CD8-positive, alpha-beta memory T cell (primary cell): ENCODE data around the gene SNX15. TPM values are rescaled to one million over a fixed set of nuclear protein-coding genes. Genes with fewer than 3 reads are reported as not detected.

Source experiments
- CTCF ChIA-PET: fragments of 350-600 bp; sonication (Branson Sonifier 250); formaldehyde crosslinking; loops from one replicate; lab custom pipeline; 2021; ENCODE audit warnings: antibody characterized with exemption; lab: Charles Lee
- POLR2A ChIA-PET: fragments of 350-600 bp; sonication (Branson Sonifier 250); formaldehyde crosslinking; loops from one replicate; lab custom pipeline; 2021; ENCODE audit warnings: antibody characterized with exemption; lab: Charles Lee
- DNase-seq, 5 donors: peaks; one replicate each; pipeline versions ENCODE4 v3.0.0 to v3.0.0-alpha.2; 2020 to 2022; ENCODE audit warnings: mixed read lengths in 1 of 5
- H3K27ac ChIP-seq: one replicate; pipeline ENCODE4 v1.7.0; 2013; ENCODE audit warnings: low read depth, mild to moderate bottlenecking, low read length, moderate library complexity
- H3K27me3 ChIP-seq: 2 replicates; pipeline ENCODE4 v1.7.0; 2013; ENCODE audit warnings: low read length, mild to moderate bottlenecking; ENCODE audit not compliant: insufficient read depth, poor library complexity, severe bottlenecking
- H3K36me3 ChIP-seq: 2 replicates; pipeline ENCODE4 v1.7.0; 2013; ENCODE audit warnings: mild to moderate bottlenecking, low read length, moderate library complexity; ENCODE audit not compliant: insufficient read depth
- H3K4me1 ChIP-seq: 2 replicates; pipeline ENCODE4 v1.7.0; 2013; ENCODE audit warnings: mild to moderate bottlenecking, low read length, moderate library complexity; ENCODE audit not compliant: insufficient read depth
- H3K4me3 ChIP-seq: 2 replicates; pipeline ENCODE4 v1.7.0; 2013; ENCODE audit warnings: mild to moderate bottlenecking, low read length
- H3K9me3 ChIP-seq: 2 replicates; pipeline ENCODE4 v1.7.0; 2013; ENCODE audit warnings: mild to moderate bottlenecking, low read length
- H3K27ac Mint-ChIP-seq, 8 donors: one replicate each; pipeline ENCODE4 v1.8.0; 2020 to 2021; ENCODE audit warnings: mixed read lengths in 8 of 8, mild to moderate bottlenecking in 6 of 8, inconsistent platforms in 3 of 8, moderate library complexity in 3 of 8
- H3K27me3 Mint-ChIP-seq, 2 donors: one replicate each; pipeline ENCODE4 v1.8.0; 2020 to 2021; ENCODE audit warnings: mixed read lengths in 2 of 2, mild to moderate bottlenecking in 1 of 2, moderate library complexity in 1 of 2
- H3K36me3 Mint-ChIP-seq, 3 donors: one replicate each; pipeline ENCODE4 v1.8.0; 2020 to 2021; ENCODE audit warnings: mixed read lengths in 3 of 3, inconsistent platforms in 1 of 3, mild to moderate bottlenecking in 1 of 3
- H3K4me1 Mint-ChIP-seq, 3 donors: one replicate each; pipeline ENCODE4 v1.8.0; 2020 to 2021; ENCODE audit warnings: mixed read lengths in 3 of 3, inconsistent platforms in 1 of 3, mild to moderate bottlenecking in 1 of 3
- H3K4me3 Mint-ChIP-seq, 7 donors: one replicate each; pipeline ENCODE4 v1.8.0; 2020 to 2021; ENCODE audit warnings: mixed read lengths in 7 of 7, mild to moderate bottlenecking in 6 of 7, moderate library complexity in 4 of 7, inconsistent platforms in 2 of 7
- H3K9me3 Mint-ChIP-seq, 5 donors: one replicate each; pipeline ENCODE4 v1.8.0; 2020 to 2022; ENCODE audit warnings: mixed read lengths in 5 of 5, mild to moderate bottlenecking in 3 of 5, moderate library complexity in 2 of 5, inconsistent platforms in 1 of 5
- polyA plus RNA-seq: library from polyadenylated mRNA; unstranded; fragments of 300-500 nt; fragmentation: Illumina TruSeq; gene quantifications from one replicate; pipeline ENCODE4 v1.2.3, GENCODE V29; 2021
- total RNA-seq, 2 experiments: library from RNA; stranded (reverse); gene quantifications; one replicate each; pipeline ENCODE4 v1.2.3, GENCODE V29; 2021

The SNX15 gene
- total and polyA plus RNA-seq, 3 experiments from 2014 or later = 16.4 to 21.6 (median 18.3) TPM

- peaks cover 29% of the 10 kb centered on the region for H3K4me1 ChIP-seq
- POLR2A ChIA-PET = no interaction called here
- no peak for DNase-seq
- CTCF ChIA-PET = interaction anchor here (1.1 to 2.4 kb wide), 4 partner anchors 16 to 70 kb away, joined by 3 to 13 read pairs (median 4); partner anchors contain the start of genes FAU, MRPL49 and TM7SF2
- Mint-ChIP-seq H3K4me3 (peak overlapping the region; percentile 91 to 96 (median 92)), H3K9me3 (no peaks in the 10 kb centered on the region), H3K4me1 (peaks cover 23 to 36% (median 31%) of the 10 kb centered on the region in 3 donors), H3K27ac (peak overlapping the region; percentile 96 to 99 (median 97)), H3K27me3 (peaks cover 0 to 2% of the 10 kb centered on the region in 2 donors), H3K36me3 (peaks cover 4 to 40% (median 5%) of the 10 kb centered on the region in 3 donors)
- peak overlapping the region; percentile 91 for H3K27ac ChIP-seq
- H3K9me3 ChIP-seq = no peaks in the 10 kb centered on the region
- H3K27me3 ChIP-seq = no peaks in the 10 kb centered on the region
- peaks cover 13% of the 10 kb centered on the region for H3K36me3 ChIP-seq
- peak overlapping the region; percentile 86 for H3K4me3 ChIP-seq
Observed at GRCh38 chr11:65083134-65083833, 56.0 kb downstream of the SNX15 start.

GRCh38 chr11:65083834-65084597 is 56.8 kb downstream of the SNX15 start, which contains the start of the genes CDCA5 and ZFPL1:
Gene CDCA5 (minus strand): TSS chr11:65084040. CDS start chr11:65083978, 62 bp downstream.
Gene ZFPL1 (plus strand): TSS chr11:65084222. CDS start chr11:65084699, 477 bp downstream.
- Mint-ChIP-seq H3K4me3 (peak within 1 kb of the TSS; percentile 91 to 96 (median 92)), H3K4me1 (peaks cover 23 to 32% (median 28%) of the 10 kb centered on the region in 3 donors)
- CTCF ChIA-PET = interaction anchor here (1.7 to 2.4 kb wide), 2 partner anchors 27 to 38 kb away, joined by 5 to 13 read pairs; partner anchors contain the start of genes FAU, MRPL49 and TM7SF2

GRCh38 chr11:65084598-65085375 is 57.5 kb downstream of the SNX15 start:
- peaks cover 4 to 55% (median 11%) of the 10 kb centered on the region in 3 donors for H3K36me3 Mint-ChIP-seq

More at GRCh38 chr11:65083834-65084597, 56.8 kb downstream of the SNX15 start, which contains the start of the genes CDCA5 and ZFPL1:
- Histone ChIP-seq H3K4me1 (peaks cover 26% of the 10 kb centered on the region), H3K36me3 (peaks cover 13% of the 10 kb centered on the region), H3K27ac (peak within 1 kb of the TSS; percentile 91), H3K9me3 (no peaks in the 10 kb centered on the region), H3K4me3 (peak within 1 kb of the TSS; percentile 86), H3K27me3 (no peaks in the 10 kb centered on the region)
- Mint-ChIP-seq H3K36me3 (peaks cover 4 to 47% (median 11%) of the 10 kb centered on the region in 3 donors), H3K9me3 (no peaks in the 10 kb centered on the region), H3K27me3 (peaks cover 0 to 2% of the 10 kb centered on the region in 2 donors), H3K27ac (peak within 1 kb of the TSS; percentile 96 to 99 (median 97))
- DNase-seq = peak; percentile 93 to 97 (median 96)
- POLR2A ChIA-PET = no interaction called here

GRCh38 chr11:65085446-65085845 is 58.2 kb downstream of the SNX15 start:
- Histone ChIP-seq H3K9me3 (no peaks in the 10 kb centered on the region), H3K36me3 (peaks cover 13% of the 10 kb centered on the region), H3K27me3 (no peaks in the 10 kb centered on the region), H3K4me3 (no peak overlapping the region), H3K27ac (no peak overlapping the region), H3K4me1 (peaks cover 26% of the 10 kb centered on the region)
- peaks cover 23 to 32% (median 28%) of the 10 kb centered on the region in 3 donors for H3K4me1 Mint-ChIP-seq
- POLR2A ChIA-PET = interaction anchor here (0.8 to 1.4 kb wide), 2 partner anchors 32 to 37 kb away, joined by 3 to 6 read pairs; partner anchors contain the start of genes FAU, MRPL49 and ZNHIT2
- no peaks in the 10 kb centered on the region for H3K9me3 Mint-ChIP-seq
- peaks cover 0 to 2% of the 10 kb centered on the region in 2 donors for H3K27me3 Mint-ChIP-seq
- CTCF ChIA-PET = interaction anchor here (0.7 to 2.0 kb wide), 5 partner anchors 12 to 71 kb away, joined by 4 to 7 read pairs (median 5); partner anchors contain the start of genes ARL2, FAU, MRPL49 and SNX15
- H3K4me3 Mint-ChIP-seq = peak overlapping the region; percentile 91 to 96 (median 92)
- DNase-seq = no peak
- peak overlapping the region; percentile 4 to 99 (median 97) for H3K27ac Mint-ChIP-seq
- H3K36me3 Mint-ChIP-seq = peaks cover 4 to 55% (median 11%) of the 10 kb centered on the region in 3 donors

More at GRCh38 chr11:65084598-65085375, 57.5 kb downstream of the SNX15 start:
- ChIA-PET CTCF (interaction anchor here (0.7 to 2.0 kb wide), 5 partner anchors 12 to 71 kb away, joined by 4 to 7 read pairs (median 5); partner anchors contain the start of genes ARL2, FAU, MRPL49 and SNX15), POLR2A (interaction anchor here (0.8 to 1.4 kb wide), 2 partner anchors 33 to 37 kb away, joined by 3 to 6 read pairs; partner anchors contain the start of genes FAU, MRPL49 and ZNHIT2)
- Mint-ChIP-seq H3K4me1 (peaks cover 23 to 32% (median 28%) of the 10 kb centered on the region in 3 donors), H3K27ac (peak overlapping the region; percentile 96 to 99 (median 97)), H3K9me3 (no peaks in the 10 kb centered on the region), H3K27me3 (peaks cover 0 to 2% of the 10 kb centered on the region in 2 donors), H3K4me3 (peak overlapping the region; percentile 91 to 96 (median 92))
- H3K4me3 ChIP-seq = peak overlapping the region; percentile 86
- H3K9me3 ChIP-seq = no peaks in the 10 kb centered on the region
- no peaks in the 10 kb centered on the region for H3K27me3 ChIP-seq
- peaks cover 26% of the 10 kb centered on the region for H3K4me1 ChIP-seq
- no peak for DNase-seq
- H3K27ac ChIP-seq = peak overlapping the region; percentile 91
- H3K36me3 ChIP-seq = peaks cover 13% of the 10 kb centered on the region

GRCh38 chr11:65086809-65087208 is 59.6 kb downstream of the SNX15 start:
- ChIA-PET POLR2A (no interaction called here), CTCF (interaction anchor here (0.6 to 2.0 kb wide), 3 partner anchors 26 to 36 kb away, joined by 3 to 5 read pairs (median 3); partner anchors contain the start of genes FAU and MRPL49)
- no peak overlapping the region for H3K4me3 Mint-ChIP-seq
- DNase-seq = no peak
- Histone ChIP-seq H3K9me3 (no peaks in the 10 kb centered on the region), H3K4me3 (no peak overlapping the region), H3K27me3 (no peaks in the 10 kb centered on the region), H3K36me3 (peaks cover 13% of the 10 kb centered on the region), H3K27ac (no peak overlapping the region), H3K4me1 (peaks cover 26% of the 10 kb centered on the region)
- peaks cover 0 to 2% of the 10 kb centered on the region in 2 donors for H3K27me3 Mint-ChIP-seq
- H3K4me1 Mint-ChIP-seq = peaks cover 23 to 32% (median 28%) of the 10 kb centered on the region in 3 donors
- H3K27ac Mint-ChIP-seq = peak overlapping the region in 2 of 8 donors; percentile 80 to 96
- H3K9me3 Mint-ChIP-seq = no peaks in the 10 kb centered on the region
- H3K36me3 Mint-ChIP-seq = peaks cover 4 to 55% (median 11%) of the 10 kb centered on the region in 3 donors

- peaks cover 0 to 2% of the 10 kb centered on the region in 2 donors for H3K27me3 Mint-ChIP-seq
- Histone ChIP-seq H3K27me3 (no peaks in the 10 kb centered on the region), H3K4me1 (peaks cover 26% of the 10 kb centered on the region), H3K27ac (no peak overlapping the region), H3K9me3 (no peaks in the 10 kb centered on the region), H3K4me3 (no peak overlapping the region), H3K36me3 (peaks cover 13% of the 10 kb centered on the region)
- no peak for DNase-seq
- H3K36me3 Mint-ChIP-seq = peaks cover 4 to 55% (median 11%) of the 10 kb centered on the region in 3 donors
- H3K27ac Mint-ChIP-seq = peak overlapping the region in 1 of 8 donors; percentile 58
- ChIA-PET CTCF (interaction anchor here (0.6 to 2.0 kb wide), 2 partner anchors 35 to 36 kb away, joined by 3 to 5 read pairs; partner anchors contain the start of genes FAU and MRPL49), POLR2A (no interaction called here)
- H3K9me3 Mint-ChIP-seq = no peaks in the 10 kb centered on the region
- peaks cover 23 to 32% (median 28%) of the 10 kb centered on the region in 3 donors for H3K4me1 Mint-ChIP-seq
- no peak overlapping the region for H3K4me3 Mint-ChIP-seq
Observed at GRCh38 chr11:65087216-65087615, 60.0 kb downstream of the SNX15 start.
